NCI-H1092 treated with DMSO at 0.1 percent for 48 hours (cell line): Measurements from ENCODE around the gene C13orf42.
"Not testable (repeated sequence)": the region's sequence is repeated elsewhere in the genome, so short reads cannot be mapped to it uniquely, and the experiment has no call there.

Source experiments
- DNase-seq: peaks from one replicate; lab custom pipeline; 2025; lab: John Stamatoyannopoulos, UW

The C13orf42 gene

DNA sequence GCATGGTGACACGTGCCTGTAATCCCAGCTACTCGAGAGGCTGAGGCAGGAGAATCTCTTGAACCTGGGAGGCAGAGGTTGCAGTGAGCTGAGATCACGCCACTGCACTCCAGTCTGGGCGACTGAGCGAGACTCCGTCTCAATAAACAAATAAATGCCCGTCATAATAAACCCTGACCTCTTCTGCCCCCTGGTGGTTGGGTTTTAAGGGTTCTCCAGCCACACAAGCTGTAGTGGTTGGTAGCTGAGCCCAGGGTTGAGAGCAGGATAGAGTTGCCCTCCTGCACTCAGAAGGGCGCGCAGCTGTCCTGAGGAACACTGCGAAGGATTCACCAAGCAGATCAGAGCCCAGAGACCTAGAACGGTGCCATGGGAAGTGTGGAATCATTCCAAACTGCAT is 9.8 kb upstream of the C13orf42 start:
- not testable (repeated sequence) for DNase-seq

DNA sequence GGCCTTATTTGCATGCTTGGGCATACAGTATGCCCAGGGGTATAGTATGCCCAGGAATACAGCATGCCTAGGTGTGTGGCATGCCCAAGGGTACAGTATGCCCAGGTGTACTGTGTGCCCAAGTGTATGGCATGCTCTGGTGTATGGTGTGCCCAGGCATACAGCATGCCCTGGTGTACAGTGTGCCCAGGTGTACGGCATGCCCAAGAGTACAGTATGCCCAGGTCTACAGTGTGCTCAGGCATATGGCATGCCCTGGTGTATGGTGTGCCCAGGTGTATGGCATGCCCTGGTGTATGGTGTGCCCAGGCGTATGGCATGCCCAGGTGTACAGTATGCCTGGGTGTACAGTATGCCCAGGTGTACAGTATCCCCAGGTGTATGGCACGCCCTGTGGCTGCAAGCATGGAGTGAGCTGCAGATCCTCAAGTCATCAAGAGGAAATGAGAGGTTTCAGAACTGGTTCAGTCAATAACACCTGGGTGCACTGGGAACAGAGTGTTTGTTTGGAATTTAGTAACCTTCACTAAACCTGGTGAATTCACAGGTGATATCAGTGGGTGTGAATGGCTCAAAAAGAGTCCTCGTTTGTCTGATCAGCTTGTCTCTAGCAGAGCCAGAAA is 7.8 kb upstream of the C13orf42 start:
- no peak for DNase-seq

GRCh38 chr13:51113969-51114368 is 2.9 kb upstream of the C13orf42 start:
- no peak for DNase-seq

GRCh38 chr13:51113186-51113881 is 2.3 kb upstream of the C13orf42 start:
- no peak for DNase-seq

DNA sequence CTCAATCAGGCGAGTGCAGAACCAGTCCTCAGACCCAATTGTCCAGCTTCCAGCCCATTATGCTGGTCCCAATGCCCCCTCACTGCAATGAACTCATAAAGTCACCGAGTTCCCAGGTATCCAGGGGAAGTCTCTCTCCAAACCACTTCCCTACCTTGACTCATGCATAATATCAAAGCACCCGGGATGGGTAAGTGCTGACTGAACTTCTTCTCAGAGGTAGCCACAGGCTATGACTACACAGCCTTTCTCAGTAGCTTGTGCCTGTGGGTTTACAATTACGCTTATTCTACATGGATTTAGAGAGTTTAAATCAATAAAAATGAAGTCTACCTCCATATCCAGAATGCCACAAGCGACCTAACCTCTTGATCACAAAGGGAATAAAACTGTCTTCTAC is 1.7 kb upstream of the C13orf42 start:
- no peak for DNase-seq

DNA sequence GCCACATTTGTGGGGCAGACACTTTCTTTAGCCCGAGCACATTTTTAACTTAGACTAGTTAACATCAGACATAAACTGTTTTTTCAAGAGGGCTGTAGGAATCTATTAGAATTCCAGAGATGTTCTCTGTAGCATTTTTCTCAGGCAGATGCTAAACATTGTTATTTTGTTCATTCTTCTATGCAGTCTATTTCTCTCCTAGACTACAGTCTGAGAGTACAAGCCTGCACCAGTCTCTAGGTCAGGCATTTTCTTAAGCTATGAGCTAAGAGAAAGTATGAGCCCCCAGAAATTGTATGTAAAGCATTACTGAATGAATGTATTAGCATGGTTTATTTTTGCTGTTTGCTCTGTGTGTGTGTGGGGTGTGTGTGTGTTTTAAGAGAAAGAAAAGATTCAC is 923 bp upstream of the C13orf42 start:
- no peak for DNase-seq

GRCh38 chr13:51107996-51108395 is 3.1 kb downstream of the C13orf42 start:
- DNase-seq = no peak

- no peak for DNase-seq
These were observed 6.0 kb downstream of the C13orf42 start for GRCh38 chr13:51105046-51105445.

- no peak for DNase-seq
These were observed 9.3 kb downstream of the C13orf42 start for GRCh38 chr13:51101636-51102235.

DNA sequence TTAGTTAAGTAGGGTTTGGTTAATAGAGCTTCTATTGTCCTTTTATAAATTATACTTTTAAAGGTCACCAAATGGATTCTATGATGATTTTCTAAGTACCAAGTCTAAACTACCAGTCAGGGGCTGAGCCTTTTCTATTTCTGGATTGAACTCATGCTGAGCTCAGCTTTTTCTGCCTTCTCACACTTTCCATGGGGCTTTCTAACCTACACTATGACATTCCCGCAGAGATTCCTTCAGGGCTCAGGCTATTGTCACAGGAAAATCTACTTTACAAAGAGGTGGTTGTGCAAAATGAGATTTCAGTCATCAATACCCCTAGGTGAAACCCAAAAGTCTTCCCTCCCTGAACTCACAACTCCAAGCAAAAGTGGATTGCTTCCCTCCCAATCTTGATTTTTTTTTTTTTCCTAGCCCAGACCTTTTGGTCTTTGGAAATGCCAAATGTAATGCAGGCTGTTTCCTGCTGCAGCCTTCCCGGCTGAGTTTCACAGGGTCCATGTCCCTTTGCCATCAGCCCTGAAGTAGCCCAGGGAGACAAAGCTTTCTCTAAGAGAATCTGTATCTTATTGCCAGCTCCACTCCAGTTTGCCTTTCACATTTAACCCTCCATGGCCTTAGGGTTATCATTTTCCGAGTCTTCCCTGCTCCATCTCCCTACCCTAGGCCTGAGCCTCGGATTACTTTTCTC is 13.6 kb downstream of the C13orf42 start:
- DNase-seq = no peak

DNA sequence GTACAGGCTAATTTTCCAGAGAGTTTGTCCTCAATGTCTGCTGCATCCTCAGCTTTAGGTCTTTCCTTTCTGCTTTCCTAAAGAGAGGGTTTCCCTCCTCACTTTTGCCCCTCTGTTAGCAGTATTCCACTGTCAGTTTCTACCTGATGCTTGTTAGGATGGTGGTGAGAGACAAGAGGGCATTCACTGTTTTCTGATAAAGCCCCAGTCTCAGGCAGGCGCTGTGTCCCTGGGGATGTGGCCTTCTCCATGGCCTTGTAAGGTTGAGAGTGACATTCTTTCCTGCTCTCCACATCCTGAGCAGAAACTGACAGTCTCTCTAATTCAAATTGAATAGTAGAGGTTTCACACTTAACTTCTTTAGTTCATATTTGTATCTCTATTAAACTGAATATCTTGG is 14.9 kb downstream of the C13orf42 start:
- no peak for DNase-seq

DNA sequence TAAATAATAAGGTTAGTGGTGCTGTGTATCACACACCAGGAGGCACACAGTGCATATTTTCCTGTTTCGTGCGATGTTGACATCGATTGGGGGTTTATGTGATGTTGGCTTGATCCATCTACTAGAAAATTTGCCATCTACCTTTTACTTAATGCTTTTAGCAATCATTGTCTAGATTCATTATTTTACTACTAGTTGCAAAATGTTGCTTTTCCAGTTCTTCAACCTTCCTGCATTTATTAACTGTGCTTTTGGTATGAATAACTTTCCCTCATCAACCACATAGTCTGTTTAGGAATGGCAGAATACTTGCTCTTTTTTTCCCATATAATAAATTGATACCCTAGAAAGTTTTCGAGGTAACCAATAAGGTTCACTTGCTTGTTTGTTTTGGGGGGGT is 17.5 kb downstream of the C13orf42 start:
- DNase-seq = no peak

DNA sequence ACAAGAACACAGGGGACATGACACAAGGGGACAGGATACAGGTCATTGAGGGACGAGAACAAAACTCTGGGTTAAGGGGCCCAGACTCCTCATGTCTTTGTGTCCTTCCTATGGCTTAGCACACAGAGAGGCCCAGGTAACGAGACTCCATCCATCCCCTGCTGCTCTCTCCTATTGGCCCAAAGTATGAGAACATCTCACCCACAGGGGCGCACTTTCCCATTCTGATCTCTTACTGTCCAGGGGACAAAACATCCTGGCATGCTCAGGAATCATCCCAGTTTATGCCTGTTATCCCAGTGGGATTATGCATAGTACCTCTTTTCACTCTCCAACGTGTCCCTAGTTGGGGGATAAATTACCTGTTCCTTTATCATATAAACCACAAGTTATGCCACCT is 19.2 kb downstream of the C13orf42 start:
- DNase-seq = no peak

DNA sequence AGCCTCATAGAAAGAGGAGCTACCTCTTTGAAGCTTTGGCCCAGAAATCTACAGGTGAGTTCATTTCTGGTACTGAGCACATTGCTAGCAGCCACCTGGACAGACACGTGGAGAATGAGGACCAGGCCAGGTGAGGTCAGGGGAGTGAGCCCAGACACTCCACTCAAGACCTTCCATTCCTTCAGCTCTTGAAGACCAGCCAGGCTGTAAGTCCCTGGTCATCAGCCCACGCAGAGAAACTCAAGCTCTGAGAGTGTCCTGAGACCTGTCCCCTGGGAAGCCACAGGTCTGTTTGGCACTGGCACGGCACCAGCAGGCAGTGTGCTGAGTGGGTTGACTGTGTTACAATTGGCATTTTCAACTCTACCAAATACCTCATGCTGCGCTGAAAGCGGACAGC is 27.4 kb downstream of the C13orf42 start:
- no peak for DNase-seq

DNA sequence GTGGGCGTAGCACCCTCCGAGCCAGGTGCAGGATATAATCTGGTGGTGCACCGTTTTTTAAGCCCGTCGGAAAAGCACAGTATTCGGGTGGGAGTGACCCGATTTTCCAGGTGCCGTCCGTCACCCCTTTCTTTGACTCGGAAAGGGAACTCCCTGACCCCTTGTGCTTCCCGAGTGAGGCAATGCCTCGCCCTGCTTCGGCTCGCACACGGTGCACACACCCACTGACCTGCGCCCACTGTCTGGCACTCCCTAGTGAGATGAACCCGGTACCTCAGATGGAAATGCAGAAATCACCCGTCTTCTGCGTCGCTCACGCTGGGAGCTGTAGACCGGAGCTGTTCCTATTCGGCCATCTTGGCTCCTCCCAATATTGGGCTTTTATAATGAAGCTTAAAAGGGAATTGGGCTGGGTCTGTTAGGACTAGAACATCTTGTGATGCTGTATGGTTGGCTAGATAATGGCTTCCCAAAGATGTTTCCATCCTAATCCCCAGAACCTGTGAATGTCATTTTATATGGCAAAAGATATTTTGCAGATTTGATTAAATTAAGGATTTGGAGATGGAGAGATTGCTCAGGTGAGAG is 30.5 kb downstream of the C13orf42 start:
- DNase-seq = not testable (repeated sequence)

DNA sequence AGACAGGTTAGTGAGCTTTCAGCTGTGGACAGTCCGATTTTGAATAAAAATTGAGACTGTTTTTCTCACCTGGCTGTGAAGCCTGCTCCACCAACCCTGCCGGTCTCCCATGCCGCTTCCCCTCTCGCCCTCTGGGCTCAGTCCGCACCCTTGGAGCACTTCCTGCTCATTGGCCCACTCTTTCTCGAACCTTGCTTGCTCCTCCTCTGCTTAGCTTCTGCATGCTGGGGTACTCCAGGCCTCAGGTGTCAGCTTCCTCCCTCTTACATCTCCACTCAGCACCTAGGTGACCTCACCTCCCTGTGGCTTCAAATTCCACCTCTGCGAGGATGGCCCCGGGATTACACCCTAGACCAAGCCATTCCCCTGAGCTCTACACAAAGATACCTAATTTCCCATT is 39.6 kb downstream of the C13orf42 start:
- DNase-seq = no peak

GRCh38 chr13:51070005-51070649 is 40.9 kb downstream of the C13orf42 start:
- peak; percentile 62 for DNase-seq

DNA sequence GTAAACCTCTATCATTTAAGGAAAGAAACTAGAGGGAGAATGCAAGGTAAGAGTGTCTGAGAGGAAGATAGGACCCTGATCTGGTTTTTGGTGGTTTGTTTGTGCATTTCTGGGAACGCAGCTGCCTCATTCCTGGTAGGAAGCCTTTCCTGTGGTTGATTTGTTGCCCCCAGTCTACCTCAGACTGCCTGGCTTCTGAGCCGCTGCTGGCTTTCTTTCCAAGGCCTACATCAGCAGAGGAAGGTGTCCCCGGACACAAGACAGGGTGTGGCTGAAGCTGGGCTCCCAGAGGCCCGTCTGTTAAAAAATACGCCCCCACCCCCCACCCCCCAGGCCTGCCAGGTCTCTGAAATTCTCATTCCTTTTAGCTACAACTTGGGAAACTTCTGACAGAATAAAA is 42.6 kb downstream of the C13orf42 start:
- DNase-seq = no peak

GRCh38 chr13:51067706-51068105 is 43.4 kb downstream of the C13orf42 start:
- no peak for DNase-seq

DNA sequence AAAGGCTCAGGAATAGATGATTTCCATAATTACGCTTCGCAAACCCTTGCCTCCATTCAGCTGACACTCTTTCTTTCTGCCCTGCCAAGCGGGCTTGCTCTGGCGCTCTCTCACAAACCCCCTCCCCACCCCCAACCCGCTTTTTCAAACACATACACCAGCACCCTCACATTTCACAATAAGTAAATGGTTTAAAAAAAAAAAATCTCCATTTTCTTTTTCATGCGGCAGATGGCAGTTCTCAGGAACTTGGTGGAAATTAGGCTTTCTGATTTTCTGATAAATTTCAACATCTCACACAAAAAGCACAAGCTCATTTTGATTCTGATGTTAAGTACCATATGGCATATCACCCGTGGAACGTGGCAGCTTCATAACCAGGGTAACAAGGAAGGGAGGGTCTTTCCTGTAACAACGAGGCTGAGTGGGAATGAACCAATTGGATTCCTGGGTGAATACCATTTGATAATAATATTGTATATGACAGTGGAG is 43.8 kb downstream of the C13orf42 start:
- no peak for DNase-seq

DNA sequence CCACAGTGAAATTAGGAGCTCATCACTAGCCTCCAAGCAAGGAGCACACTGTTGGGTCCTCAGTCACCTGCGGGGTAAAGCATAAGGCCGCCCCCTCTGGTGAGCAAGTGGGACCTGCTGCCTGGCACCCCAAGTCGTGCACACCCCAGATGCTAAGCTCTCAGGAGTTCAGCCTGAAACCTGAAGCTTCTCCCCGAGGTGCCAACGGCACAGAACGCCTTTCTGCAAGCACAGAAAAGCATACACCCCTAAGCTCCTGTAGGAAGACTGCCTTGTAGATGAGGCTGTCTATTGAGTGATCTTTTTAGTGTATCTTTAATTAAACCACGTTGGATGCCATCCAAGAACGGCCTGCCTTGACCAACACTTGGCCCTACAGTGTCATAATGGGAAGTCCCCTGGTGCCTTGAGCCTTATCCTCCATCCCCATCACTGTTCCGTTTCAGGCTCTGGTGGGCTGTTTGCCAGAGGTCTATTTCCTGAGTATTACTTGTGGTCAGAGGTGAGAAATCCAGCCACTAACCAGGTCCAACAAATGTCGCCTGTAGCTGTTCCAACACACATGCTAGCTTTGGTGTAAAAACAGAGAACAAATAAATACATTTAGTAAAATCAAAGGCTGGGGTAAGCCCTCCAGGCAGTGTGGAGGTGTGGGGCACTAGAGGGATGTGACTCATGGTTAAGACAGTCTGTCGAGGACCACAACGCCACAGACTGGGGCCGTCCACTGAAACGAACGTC is 44.8 kb downstream of the C13orf42 start:
- DNase-seq = no peak
